Body of pancreas (tissue), 4 donors: ENCODE results near the gene TBC1D32. TPM values are rescaled to one million over a fixed set of nuclear protein-coding genes. Genes with fewer than 3 reads are reported as not detected.
A peak's percentile ranks its signal among the peaks of the same experiment; 100 is the strongest.
"Not testable (repeated sequence)": the region's sequence is repeated elsewhere in the genome, so short reads cannot be mapped to it uniquely, and the experiment has no call there.

Source experiments
- ATAC-seq: fragments of 150-250 bp; one replicate; pipeline ENCODE4 v1.9.1; 2016
- DNase-seq, 4 donors: peaks; one replicate each; pipeline ENCODE4 v3.0.0-alpha.2; 2019
- H3K27ac ChIP-seq, 4 donors: fragments of 200-600 bp; sonication (generic); 1 replicate in 3 of 4; 2 replicates in 1 of 4; pipeline versions ENCODE4 v1.5.1 to v1.6.1; 2016 to 2019; ENCODE audit warnings: mild to moderate bottlenecking in 1 of 4, mixed read lengths in 1 of 4, moderate library complexity in 1 of 4
- H3K27me3 ChIP-seq, 2 donors: fragments of 200-600 bp; sonication (generic); one replicate each; pipeline ENCODE4 v1.6.0; 2016; ENCODE audit warnings: mild to moderate bottlenecking in 1 of 2
- H3K36me3 ChIP-seq, 2 donors: fragments of 200-600 bp; sonication (generic); replicated peaks in 1 of 2; 2 replicates each; pipeline ENCODE4 v1.5.1; 2016; ENCODE audit warnings: low read depth in 2 of 2; ENCODE audit not compliant: insufficient read depth in 1 of 2
- H3K4me1 ChIP-seq: fragments of 200-600 bp; sonication (generic); one replicate; pipeline ENCODE4 v1.6.0; 2016
- H3K4me3 ChIP-seq, 2 donors: fragments of 200-600 bp; sonication (generic); 1 replicate in 1 of 2; 2 replicates in 1 of 2; pipeline ENCODE4 v1.5.1; 2016 to 2019
- H3K9me3 ChIP-seq, 3 donors: fragments of 200-600 bp; sonication (generic); 1 replicate in 2 of 3; 2 replicates in 1 of 3; pipeline ENCODE4 v1.5.1; 2016
- CTCF ChIP-seq, 7 experiments: fragments of 450-650 bp in 4 of 7; fragments of 200-600 bp in 3 of 7; sonication (generic) in 3 of 7; IDR thresholded peaks; one replicate each; pipeline ENCODE4 v1.5.1; 2016 to 2019; ENCODE audit warnings: antibody characterized with exemption in 7 of 7
- POLR2A ChIP-seq, 3 donors: fragments of 450-650 bp; IDR thresholded peaks; one replicate each; pipeline ENCODE4 v1.6.1; 2016; ENCODE audit warnings: antibody characterized with exemption in 3 of 3, mild to moderate bottlenecking in 2 of 3
- WGBS, 2 donors: methylation state at CpG; one replicate each; pipeline ENCODE4 v1.1.5; 2017; 5-methylcytosine and 5-hydroxymethylcytosine counted together
- intact Hi-C: fragments of 100-400 bp; cut with DNase I; formaldehyde crosslinking; loops from one replicate; pipeline ENCODE4 v1.15.1; 2023
- total RNA-seq, 2 donors: library from RNA; depleted of rRNA; stranded (reverse); fragments of >200 nt; gene quantifications; one replicate each; pipeline ENCODE4 v1.1.0, GENCODE V29; 2016

TBC1D32 gene
- total RNA-seq, 2 donors from 2014 or later, result 11.4 to 14.5 TPM

- Histone ChIP-seq H3K4me3 (no peak overlapping the region), H3K27ac (no peak overlapping the region), H3K36me3 (no peaks in the 10 kb centered on the region), H3K27me3 (no peaks in the 10 kb centered on the region), H3K4me1 (peaks cover 13% of the 10 kb centered on the region), H3K9me3 (no peaks in the 10 kb centered on the region)
- no peak for ATAC-seq
- DNase-seq, result no peak
- TF ChIP-seq CTCF (IDR thresholded peaks at IDR 0.05) (no peak), POLR2A (IDR thresholded peaks at IDR 0.05) (no peak)
- intact Hi-C loops, result no loop called here
- 70 to 77% methylated on average over 2 of the region's 2 CpGs for WGBS, 2 donors
These were observed 3.8 kb downstream of the TBC1D32 start for GRCh38 chr6:121330516-121330915.

GRCh38 chr6:121321282-121321681 is 13.0 kb downstream of the TBC1D32 start:
- no peak for TF ChIP-seq POLR2A (IDR thresholded peaks at IDR 0.05)
- TF ChIP-seq CTCF (IDR thresholded peaks at IDR 0.05), result no peak
- intact Hi-C loops, result no loop called here
- 84 to 86% methylated on average over 4 of the region's 4 CpGs for WGBS, 2 donors
- Histone ChIP-seq H3K4me3 (no peak overlapping the region), H3K27me3 (no peaks in the 10 kb centered on the region), H3K27ac (no peak overlapping the region), H3K4me1 (peaks cover 4% of the 10 kb centered on the region), H3K9me3 (no peaks in the 10 kb centered on the region), H3K36me3 (no peaks in the 10 kb centered on the region)
- no peak for DNase-seq
- no peak for ATAC-seq

- no peak overlapping the region for H3K4me3 ChIP-seq
- no peak overlapping the region for H3K27ac ChIP-seq
- no peak for TF ChIP-seq CTCF (IDR thresholded peaks at IDR 0.05)
- TF ChIP-seq POLR2A (IDR thresholded peaks at IDR 0.05), result no peak
- peaks cover 4% of the 10 kb centered on the region for H3K4me1 ChIP-seq
- H3K36me3 ChIP-seq, result no peaks in the 10 kb centered on the region
- DNase-seq (no peak), ATAC-seq (no peak)
- no peaks in the 10 kb centered on the region for H3K27me3 ChIP-seq
- no peaks in the 10 kb centered on the region for H3K9me3 ChIP-seq
- WGBS, 2 donors, result 73 to 84% methylated on average over 2 of the region's 2 CpGs
- intact Hi-C loops, result no loop called here
These were observed 14.7 kb downstream of the TBC1D32 start for GRCh38 chr6:121319603-121320002.

GRCh38 chr6:121319112-121319553 is 15.1 kb downstream of the TBC1D32 start:
- Histone ChIP-seq H3K27me3 (no peaks in the 10 kb centered on the region), H3K36me3 (no peaks in the 10 kb centered on the region), H3K27ac (no peak overlapping the region), H3K4me3 (no peak overlapping the region), H3K4me1 (peaks cover 4% of the 10 kb centered on the region), H3K9me3 (no peaks in the 10 kb centered on the region)
- intact Hi-C loops, result no loop called here
- TF ChIP-seq POLR2A (IDR thresholded peaks at IDR 0.05) (no peak), CTCF (IDR thresholded peaks at IDR 0.05) (peak; percentile 35 to 65 (median 53))
- peak; percentile 71 for ATAC-seq
- 10 to 17% methylated on average over 4 of the region's 4 CpGs for WGBS, 2 donors
- DNase-seq, result no peak

GRCh38 chr6:121314381-121315112 is 19.7 kb downstream of the TBC1D32 start:
- no peak for TF ChIP-seq POLR2A (IDR thresholded peaks at IDR 0.05)
- TF ChIP-seq CTCF (IDR thresholded peaks at IDR 0.05), result no peak
- Histone ChIP-seq H3K27ac (no peak overlapping the region), H3K9me3 (no peaks in the 10 kb centered on the region), H3K4me1 (peaks cover 4% of the 10 kb centered on the region), H3K36me3 (no peaks in the 10 kb centered on the region), H3K4me3 (no peak overlapping the region), H3K27me3 (no peaks in the 10 kb centered on the region)
- 93 to 96% methylated on average over 6 of the region's 6 CpGs for WGBS, 2 donors
- intact Hi-C loops, result no loop called here
- no peak for ATAC-seq
- DNase-seq, result no peak

GRCh38 chr6:121311814-121312213 is 22.5 kb downstream of the TBC1D32 start:
- DNase-seq, H3K4me1 ChIP-seq, H3K27me3 ChIP-seq, H3K9me3 ChIP-seq, ATAC-seq, H3K4me3 ChIP-seq, intact Hi-C loops, H3K27ac ChIP-seq, H3K36me3 ChIP-seq: not testable (repeated sequence)
- 93 to 97% methylated on average over 5 of the region's 5 CpGs for WGBS, 2 donors
